Caco-2 (cell line): Measurements from ENCODE around the gene SELENOW. TPM values are rescaled to one million over a fixed set of nuclear protein-coding genes. Genes with fewer than 3 reads are reported as not detected.
"Not testable (repeated sequence)": the region's sequence is repeated elsewhere in the genome, so short reads cannot be mapped to it uniquely, and the experiment has no call there.

Experiments used
- BruUV-seq: library from RNA; stranded (reverse); fragments of 400-500 nt; replicated peaks from 2 replicates; lab custom pipeline; 2021; lab: Mats Ljungman, UMichigan
- CTCF ChIA-PET: fragments of 300-600 bp; sonication (Branson Sonifier 250); formaldehyde crosslinking; loops from one replicate; lab custom pipeline; 2022; ENCODE audit warnings: antibody characterized with exemption; lab: Charles Lee
- POLR2A ChIA-PET: fragments of 300-600 bp; sonication (Branson Sonifier 250); formaldehyde crosslinking; loops from one replicate; lab custom pipeline; 2022; ENCODE audit warnings: antibody characterized with exemption; lab: Charles Lee
- DNase-seq, 2 experiments: peaks; one replicate each; pipeline versions ENCODE4 v3.0.0 to v3.0.0-alpha.2; 2020 to 2022
- H3K27me3 ChIP-seq: replicated peaks from 2 replicates; pipeline ENCODE4 v1.6.0; 2011; ENCODE audit warnings: low read length; ENCODE audit not compliant: control insufficient read depth, insufficient read depth
- H3K36me3 ChIP-seq: 2 replicates; pipeline ENCODE4 v1.5.1; 2011; ENCODE audit warnings: low read length; ENCODE audit not compliant: control insufficient read depth, insufficient read depth
- H3K4me1 ChIP-seq: fragments of 250-450 bp; sonication (Bioruptor Pico); 2 replicates; pipeline ENCODE4 v1.5.1; 2020; ENCODE audit warnings: mild to moderate bottlenecking
- H3K4me3 ChIP-seq: 2 replicates; pipeline ENCODE4 v1.5.1; 2011; ENCODE audit warnings: low read depth, mild to moderate bottlenecking, control low read depth, low read length
- H3K9me3 ChIP-seq: fragments of 250-450 bp; sonication (Bioruptor Pico); 2 replicates; pipeline ENCODE4 v1.5.1; 2020; ENCODE audit warnings: mild to moderate bottlenecking, moderate library complexity
- H3K27ac Mint-ChIP-seq: one replicate; pipeline ENCODE4 v1.8.0; 2022; ENCODE audit warnings: mixed read lengths; ENCODE audit not compliant: unreplicated experiment
- H3K27me3 Mint-ChIP-seq: one replicate; pipeline ENCODE4 v1.8.0; 2022; ENCODE audit warnings: mixed read lengths; ENCODE audit not compliant: insufficient read depth, unreplicated experiment
- H3K36me3 Mint-ChIP-seq: one replicate; pipeline ENCODE4 v1.8.0; 2022; ENCODE audit warnings: mild to moderate bottlenecking, mixed read lengths; ENCODE audit not compliant: insufficient read depth, unreplicated experiment
- H3K4me1 Mint-ChIP-seq: one replicate; pipeline ENCODE4 v1.8.0; 2022; ENCODE audit warnings: low read depth, mixed read lengths; ENCODE audit not compliant: unreplicated experiment
- H3K4me3 Mint-ChIP-seq: one replicate; pipeline ENCODE4 v1.8.0; 2022; ENCODE audit warnings: mild to moderate bottlenecking, moderate library complexity, mixed read lengths; ENCODE audit not compliant: unreplicated experiment
- H3K9me3 Mint-ChIP-seq: one replicate; pipeline ENCODE4 v1.8.0; 2022; ENCODE audit warnings: mixed read lengths; ENCODE audit not compliant: unreplicated experiment
- CTCF ChIP-seq, 2 experiments: fragments of 200-600 bp in 1 of 2; IDR thresholded peaks; 1 replicate in 1 of 2; 2 replicates in 1 of 2; pipeline versions ENCODE4 v1.5.1 to v1.8.0; 2011 to 2022; ENCODE audit warnings: antibody characterized with exemption in 1 of 2, control low read depth in 1 of 2, inconsistent platforms in 1 of 2, low read depth in 1 of 2, low read length in 1 of 2, mild to moderate bottlenecking in 1 of 2, moderate library complexity in 1 of 2; ENCODE audit not compliant: insufficient read depth in 1 of 2, severe bottlenecking in 1 of 2, unreplicated experiment in 1 of 2
- intact Hi-C: fragments of 100-400 bp; cut with micrococcal nuclease; formaldehyde crosslinking; loops from one replicate; pipeline ENCODE4 v1.10.0; 2022; ENCODE audit not compliant: unreplicated experiment
- total RNA-seq: library from RNA; stranded (reverse); gene quantifications from 2 replicates; pipeline ENCODE4 v1.2.3, GENCODE V29; 2022

The SELENOW gene
- total RNA-seq, 1 experiment from 2014 or later = 110 TPM

GRCh38 chr19:47741544-47742140 is 36.9 kb upstream of the SELENOW start:
- intact Hi-C loops = no loop called here
- H3K4me1 Mint-ChIP-seq = no peaks in the 10 kb centered on the region
- H3K9me3 Mint-ChIP-seq = no peaks in the 10 kb centered on the region
- peaks cover 16% of the 10 kb centered on the region for H3K36me3 Mint-ChIP-seq
- H3K4me3 ChIP-seq = no peak overlapping the region
- H3K36me3 ChIP-seq = no peaks in the 10 kb centered on the region
- no peak for DNase-seq
- TF ChIP-seq CTCF (IDR thresholded peaks at IDR 0.05; ENCODE audit: insufficient read depth in 1 of 2, low read depth in 1 of 2, low read length in 1 of 2, severe bottlenecking in 1 of 2, unreplicated experiment in 1 of 2) = no peak
- H3K4me3 Mint-ChIP-seq = no peak overlapping the region
- no peaks in the 10 kb centered on the region for H3K27me3 Mint-ChIP-seq
- POLR2A ChIA-PET = no interaction called here
- CTCF ChIA-PET = no interaction called here
- peaks cover 4% of the 10 kb centered on the region; the same call in 1 of the 2 replicates for H3K4me1 ChIP-seq
- H3K27ac Mint-ChIP-seq = no peak overlapping the region
- H3K27me3 ChIP-seq = no peaks in the 10 kb centered on the region
- no TSS peak for BruUV-seq
- H3K9me3 ChIP-seq = no peaks in the 10 kb centered on the region

DNA sequence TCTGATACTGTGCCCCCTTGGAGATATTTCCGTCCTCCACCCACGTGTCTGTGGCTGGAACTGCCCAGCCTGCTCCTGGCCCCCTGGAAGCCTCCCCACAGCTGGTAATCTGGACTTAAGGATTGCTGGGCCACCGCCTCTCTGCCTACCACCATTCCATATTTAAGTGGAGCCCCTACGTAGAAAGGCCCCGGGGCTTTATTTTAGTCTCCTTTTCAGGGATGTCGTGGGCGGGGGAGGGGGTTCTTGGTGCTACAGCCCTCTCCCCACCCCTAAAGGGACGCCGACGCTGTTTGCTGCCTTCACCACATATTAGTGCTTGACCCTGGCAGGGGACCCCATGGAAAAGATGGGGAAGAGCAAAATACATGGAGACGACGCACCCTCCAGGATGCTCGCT is 35.9 kb upstream of the SELENOW start:
- CTCF ChIA-PET = interaction anchor here (0.6 to 3.8 kb wide), 4 partner anchors 8 to 30 kb away, joined by 4 to 43 read pairs (median 5); partner anchors contain the start of gene EHD2
- no peaks in the 10 kb centered on the region for H3K4me1 Mint-ChIP-seq
- Histone ChIP-seq H3K27me3 (no peaks in the 10 kb centered on the region), H3K4me3 (no peak overlapping the region), H3K4me1 (peaks cover 4% of the 10 kb centered on the region; the same call in 1 of the 2 replicates), H3K9me3 (no peaks in the 10 kb centered on the region), H3K36me3 (peaks cover 2% of the 10 kb centered on the region; the same call in 1 of the 2 replicates)
- peak overlapping the region; percentile 92 for H3K4me3 Mint-ChIP-seq
- TF ChIP-seq CTCF (IDR thresholded peaks at IDR 0.05; ENCODE audit: insufficient read depth in 1 of 2, low read depth in 1 of 2, low read length in 1 of 2, severe bottlenecking in 1 of 2, unreplicated experiment in 1 of 2) = no peak
- BruUV-seq = no TSS peak
- no peaks in the 10 kb centered on the region for H3K9me3 Mint-ChIP-seq
- H3K27ac Mint-ChIP-seq = peak overlapping the region; percentile 77
- no peaks in the 10 kb centered on the region for H3K27me3 Mint-ChIP-seq
- DNase-seq = no peak
- POLR2A ChIA-PET = interaction anchor here (0.6 kb wide), 1 partner anchor 35 kb away, joined by 3 read pairs; no protein-coding TSS in a partner anchor
- peaks cover 24% of the 10 kb centered on the region for H3K36me3 Mint-ChIP-seq
- intact Hi-C loops = loop anchor here (1.0 kb wide), 1 partner anchor 29 kb away; the partner anchor contains the start of gene EHD2

GRCh38 chr19:47745010-47745901 is 33.2 kb upstream of the SELENOW start, which contains the start of gene NOP53:
TSS of gene NOP53 (plus strand) at chr19:47745546. CDS start at chr19:47745560, 14 bp downstream.
- Mint-ChIP-seq H3K36me3 (peaks cover 45% of the 10 kb centered on the region), H3K4me1 (peaks cover 5% of the 10 kb centered on the region), H3K4me3 (peak within 1 kb of the TSS; percentile 92), H3K27ac (peak within 1 kb of the TSS; percentile 99), H3K27me3 (no peaks in the 10 kb centered on the region), H3K9me3 (no peaks in the 10 kb centered on the region)
- H3K36me3 ChIP-seq = peaks cover 4% of the 10 kb centered on the region; the same call in 1 of the 2 replicates
- TF ChIP-seq CTCF (IDR thresholded peaks at IDR 0.05; ENCODE audit: insufficient read depth in 1 of 2, low read depth in 1 of 2, low read length in 1 of 2, severe bottlenecking in 1 of 2, unreplicated experiment in 1 of 2) = no peak
- BruUV-seq = TSS peak; percentile 84
- ChIA-PET POLR2A (interaction anchor here (0.6 to 1.2 kb wide), 2 partner anchors 9 to 21 kb away, joined by 3 to 5 read pairs; no protein-coding TSS in a partner anchor), CTCF (interaction anchor here (1.0 to 3.8 kb wide), 2 partner anchors 33 to 308 kb away, joined by 5 to 43 read pairs; partner anchors contain the start of gene EHD2)
- H3K4me3 ChIP-seq = peak within 1 kb of the TSS; percentile 69
- no peaks in the 10 kb centered on the region for H3K27me3 ChIP-seq
- no peaks in the 10 kb centered on the region for H3K9me3 ChIP-seq
- H3K4me1 ChIP-seq = peaks cover 4% of the 10 kb centered on the region; the same call in 1 of the 2 replicates
- DNase-seq = peak; percentile 97
- intact Hi-C loops = loop anchor here (1.0 kb wide), 2 partner anchors 16 to 44 kb away; no protein-coding TSS in a partner anchor

DNA sequence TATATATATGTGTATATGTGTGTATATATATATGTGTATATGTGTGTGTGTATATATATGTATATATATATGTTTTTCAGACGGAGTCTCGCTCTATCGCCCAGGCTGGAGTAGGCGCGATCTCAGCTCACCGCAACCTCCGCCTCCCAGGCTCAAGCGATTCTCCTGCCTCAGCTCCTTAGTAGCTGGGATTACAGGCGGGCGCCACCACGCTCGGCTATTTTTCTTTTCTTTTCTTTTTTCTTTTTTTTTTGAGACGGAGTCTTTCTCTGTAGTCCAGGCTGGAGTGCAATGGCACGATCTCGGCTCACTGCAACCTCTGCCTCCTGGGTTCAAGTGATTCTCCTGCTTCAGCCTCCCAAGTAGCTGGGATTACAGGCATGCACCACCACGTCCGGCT is 32.4 kb upstream of the SELENOW start:
- DNase-seq, H3K4me1 Mint-ChIP-seq, H3K27me3 ChIP-seq, H3K9me3 ChIP-seq, H3K36me3 ChIP-seq, H3K4me1 ChIP-seq, intact Hi-C loops, H3K27me3 Mint-ChIP-seq, H3K9me3 Mint-ChIP-seq: not testable (repeated sequence)
- peaks cover 53% of the 10 kb centered on the region for H3K36me3 Mint-ChIP-seq
- ChIA-PET POLR2A (interaction anchor here (0.6 kb wide), 1 partner anchor 9 kb away, joined by 3 read pairs; no protein-coding TSS in a partner anchor), CTCF (interaction anchor here (3.8 kb wide), 1 partner anchor 34 kb away, joined by 43 read pairs; the partner anchor contains the start of gene EHD2)
- BruUV-seq = TSS peak; percentile 77
- H3K27ac Mint-ChIP-seq = peak overlapping the region; percentile 99
- H3K4me3 ChIP-seq = peak overlapping the region; percentile 69
- peak overlapping the region; percentile 92 for H3K4me3 Mint-ChIP-seq
